H9 (cell line): ENCODE data around the gene RFNG. TPM values are rescaled to one million over a fixed set of nuclear protein-coding genes. Genes with fewer than 3 reads are reported as not detected.
A peak's percentile ranks its signal among the peaks of the same experiment; 100 is the strongest.

Experiments
- DNase-seq: peaks from one replicate; pipeline ENCODE4 v3.0.0-alpha.2; 2017
- H2AFZ ChIP-seq: one replicate; pipeline ENCODE4 v1.6.1; 2013; ENCODE audit warnings: mild to moderate bottlenecking, low read length, control low read depth, moderate library complexity
- H2AK5ac ChIP-seq: 2 replicates; pipeline ENCODE4 v1.6.1; 2013; ENCODE audit warnings: low read length, control low read depth, mixed read lengths; ENCODE audit not compliant: insufficient read length
- H2BK120ac ChIP-seq: one replicate; pipeline ENCODE4 v1.6.1; 2013; ENCODE audit warnings: low read depth, mild to moderate bottlenecking, low read length, control low read depth, inconsistent platforms; ENCODE audit not compliant: poor library complexity, severe bottlenecking
- H2BK12ac ChIP-seq: 2 replicates; pipeline ENCODE4 v1.6.1; 2013; ENCODE audit warnings: low read length, control low read depth, mixed read lengths, low read depth; ENCODE audit not compliant: insufficient read length
- H2BK15ac ChIP-seq: 2 replicates; pipeline ENCODE4 v1.6.1; 2013; ENCODE audit warnings: low read depth, low read length, control low read depth
- H2BK20ac ChIP-seq: one replicate; pipeline ENCODE4 v1.6.1; 2013; ENCODE audit warnings: low read depth, mild to moderate bottlenecking, low read length, control low read depth, inconsistent platforms; ENCODE audit not compliant: poor library complexity, severe bottlenecking
- H2BK5ac ChIP-seq: 2 replicates; pipeline ENCODE4 v1.6.1; 2013; ENCODE audit warnings: low read length, control low read depth, mixed read lengths; ENCODE audit not compliant: insufficient read length
- H3K14ac ChIP-seq: 2 replicates; pipeline ENCODE4 v1.6.1; 2013; ENCODE audit warnings: low read length, control low read depth; ENCODE audit not compliant: insufficient read depth
- H3K18ac ChIP-seq: 2 replicates; pipeline ENCODE4 v1.6.1; 2013; ENCODE audit warnings: low read depth, mild to moderate bottlenecking, mixed read lengths, low read length, control low read depth; ENCODE audit not compliant: insufficient read length
- H3K23ac ChIP-seq: 2 replicates; pipeline ENCODE4 v1.6.1; 2013; ENCODE audit warnings: low read length, control low read depth, mixed read lengths, low read depth; ENCODE audit not compliant: insufficient read length
- H3K23me2 ChIP-seq: 2 replicates; pipeline ENCODE4 v1.6.1; 2013; ENCODE audit warnings: low read depth, mild to moderate bottlenecking, mixed read lengths, low read length, control low read depth; ENCODE audit not compliant: insufficient read length, poor library complexity, severe bottlenecking
- H3K27ac ChIP-seq: 2 replicates; pipeline ENCODE4 v1.5.1; 2013; ENCODE audit warnings: low read length, control low read depth, mixed read lengths, low read depth; ENCODE audit not compliant: insufficient read length
- H3K27me3 ChIP-seq: 2 replicates; pipeline ENCODE4 v1.6.1; 2013; ENCODE audit warnings: low read length, control low read depth, inconsistent platforms; ENCODE audit not compliant: insufficient read depth
- H3K4ac ChIP-seq: 2 replicates; pipeline ENCODE4 v1.6.1; 2013; ENCODE audit warnings: low read depth, mild to moderate bottlenecking, control low read depth, inconsistent platforms, low read length, moderate library complexity
- H3K4me1 ChIP-seq: 2 replicates; pipeline ENCODE4 v1.6.1; 2013; ENCODE audit warnings: low read length, control low read depth, inconsistent platforms; ENCODE audit not compliant: insufficient read depth
- H3K4me2 ChIP-seq: 2 replicates; pipeline ENCODE4 v1.6.1; 2013; ENCODE audit warnings: low read length, control low read depth, mixed read lengths; ENCODE audit not compliant: insufficient read length, insufficient read depth
- H3K56ac ChIP-seq: 2 replicates; pipeline ENCODE4 v1.6.1; 2013; ENCODE audit warnings: low read depth, mild to moderate bottlenecking, mixed read lengths, low read length, control low read depth; ENCODE audit not compliant: insufficient read length
- H3K79me1 ChIP-seq: 2 replicates; pipeline ENCODE4 v1.6.1; 2013; ENCODE audit warnings: low read depth, mild to moderate bottlenecking, moderate library complexity, low read length, control low read depth, inconsistent platforms; ENCODE audit not compliant: insufficient read depth, poor library complexity, severe bottlenecking
- H3K79me2 ChIP-seq: 2 replicates; pipeline ENCODE4 v1.6.1; 2013; ENCODE audit warnings: low read length, control low read depth, inconsistent platforms; ENCODE audit not compliant: insufficient read depth
- H3K9ac ChIP-seq: 2 replicates; pipeline ENCODE4 v1.6.1; 2013; ENCODE audit warnings: low read length, control low read depth, mixed read lengths; ENCODE audit not compliant: insufficient read length; ENCODE audit errors: extremely low read depth
- H3K9me3 ChIP-seq: one replicate; pipeline ENCODE4 v1.6.1; 2013; ENCODE audit warnings: low read depth, low read length, inconsistent platforms; ENCODE audit not compliant: control insufficient read depth
- H3T11ph ChIP-seq: one replicate; pipeline ENCODE4 v1.6.1; 2013; ENCODE audit warnings: mild to moderate bottlenecking, low read length, control low read depth, inconsistent platforms
- H4K20me1 ChIP-seq: one replicate; pipeline ENCODE4 v1.6.1; 2013; ENCODE audit not compliant: control insufficient read depth, insufficient read length, insufficient read depth
- H4K5ac ChIP-seq: 2 replicates; pipeline ENCODE4 v1.6.1; 2013; ENCODE audit warnings: low read depth, mild to moderate bottlenecking, mixed read lengths, low read length, control low read depth; ENCODE audit not compliant: insufficient read length
- H4K8ac ChIP-seq: replicated peaks from 2 replicates; pipeline ENCODE4 v1.6.1; 2013; ENCODE audit warnings: low read length, control low read depth, mixed read lengths, low read depth; ENCODE audit not compliant: insufficient read length
- H4K91ac ChIP-seq: 2 replicates; pipeline ENCODE4 v1.6.1; 2013; ENCODE audit warnings: low read depth, mild to moderate bottlenecking, moderate library complexity, mixed read lengths, low read length, control low read depth; ENCODE audit not compliant: insufficient read length
- H3K27ac Mint-ChIP-seq, 3 experiments: 2 replicates in 2 of 3; 3 replicates in 1 of 3; pipeline ENCODE4 v1.8.0; 2020 to 2021; ENCODE audit warnings: mixed read lengths in 3 of 3, mild to moderate bottlenecking in 1 of 3, moderate library complexity in 1 of 3
- H3K27me3 Mint-ChIP-seq: 2 replicates; pipeline ENCODE4 v1.8.0; 2021; ENCODE audit warnings: low read depth, mild to moderate bottlenecking, moderate library complexity, mixed read lengths
- H3K36me3 Mint-ChIP-seq, 3 experiments: 2 replicates in 2 of 3; 3 replicates in 1 of 3; pipeline ENCODE4 v1.8.0; 2020 to 2021; ENCODE audit warnings: low read depth in 3 of 3, mixed read lengths in 3 of 3; ENCODE audit not compliant: insufficient read depth in 1 of 3
- H3K4me1 Mint-ChIP-seq, 2 experiments: 2 replicates each; pipeline ENCODE4 v1.8.0; 2020; ENCODE audit warnings: mixed read lengths in 2 of 2
- H3K4me3 Mint-ChIP-seq, 2 experiments: 2 replicates in 1 of 2; 3 replicates in 1 of 2; pipeline ENCODE4 v1.8.0; 2020 to 2021; ENCODE audit warnings: mild to moderate bottlenecking in 2 of 2, mixed read lengths in 2 of 2, moderate library complexity in 1 of 2
- H3K9me3 Mint-ChIP-seq, 2 experiments: 2 replicates in 1 of 2; 3 replicates in 1 of 2; pipeline ENCODE4 v1.8.0; 2020; ENCODE audit warnings: mild to moderate bottlenecking in 2 of 2, mixed read lengths in 2 of 2, moderate library complexity in 1 of 2
- CTCF ChIP-seq: fragments of 200-600 bp; sonication (generic); conservative IDR thresholded peaks from 3 replicates; pipeline ENCODE4 v1.8.0; 2021; ENCODE audit warnings: antibody characterized with exemption, mild to moderate bottlenecking
- WGBS: extraction: QIAGEN DNeasy Blood & Tissue Kit; methylation state at CpG from one replicate; pipeline ENCODE4 v1.1.7; 2013; ENCODE audit warnings: missing lambda C conversion rate, low lambda C conversion rate, mixed read lengths; ENCODE audit not compliant: insufficient read length; ENCODE audit errors: extremely low coverage; 5-methylcytosine and 5-hydroxymethylcytosine counted together
- total RNA-seq: library from RNA; stranded (reverse); gene quantifications from 2 replicates; pipeline ENCODE4 v1.2.1, GENCODE V29; 2021

Gene RFNG
- total RNA-seq, 1 experiment from 2014 or later, result 34.0 TPM

GRCh38 chr17:82098939-82099763, 47.5 kb upstream of the RFNG start:
- Histone ChIP-seq H3K4me2 (peak overlapping the region; percentile 44), H3T11ph (no peak overlapping the region), H3K14ac (peak overlapping the region; percentile 97), H2BK12ac (no peak overlapping the region), H2BK120ac (peak overlapping the region; percentile 94), H3K27me3 (no peaks in the 10 kb centered on the region), H4K8ac (no peak overlapping the region), H3K4me1 (no peaks in the 10 kb centered on the region), H3K18ac (peak overlapping the region; percentile 94), H2AK5ac (no peak overlapping the region), H2AFZ (no peak overlapping the region), H3K79me1 (peaks cover 7% of the 10 kb centered on the region), H4K20me1 (no peaks in the 10 kb centered on the region), H3K9me3 (no peaks in the 10 kb centered on the region), H3K9ac (peak overlapping the region; percentile 64), H4K91ac (peak overlapping the region; percentile 90), H3K56ac (no peak overlapping the region), H2BK5ac (no peak overlapping the region), H3K27ac (no peak overlapping the region), H4K5ac (no peak overlapping the region), H3K23me2 (peaks cover 14% of the 10 kb centered on the region), H3K4ac (peak overlapping the region; percentile 61), H2BK15ac (no peak overlapping the region), H3K23ac (no peak overlapping the region), H2BK20ac (peak overlapping the region; percentile 46), H3K79me2 (peaks cover 20% of the 10 kb centered on the region; the same call in 1 of the 2 replicates)
- peaks cover 28 to 55% of the 10 kb centered on the region in 2 experiments for H3K4me1 Mint-ChIP-seq
- no peak for DNase-seq
- H3K9me3 Mint-ChIP-seq, result no peaks in the 10 kb centered on the region
- peak overlapping the region; percentile 78 to 92 (median 86); a peak in 6 of 7 replicates for H3K27ac Mint-ChIP-seq
- H3K4me3 Mint-ChIP-seq, result peak overlapping the region; percentile 68 to 82
- whole genome bisulfite sequencing, result no CpG with 5 or more reads among the region's 80 CpGs
- no peaks in the 10 kb centered on the region for H3K27me3 Mint-ChIP-seq
- peaks cover 1 to 19% (median 19%) of the 10 kb centered on the region in 3 experiments; a peak in 5 of 7 replicates for H3K36me3 Mint-ChIP-seq
- TF ChIP-seq CTCF, result no peak
